Embryonic facial prominence (tissue), 1 donor: ENCODE results near the gene ACADS.
"Not testable (repeated sequence)": the region's sequence is repeated elsewhere in the genome, so short reads cannot be mapped to it uniquely, and the experiment has no call there.

Experiments
- DNase-seq: peaks from one replicate; pipeline ENCODE4 v3.0.0-alpha.2; 2016; ENCODE audit errors: extremely low spot score

The ACADS gene

DNA sequence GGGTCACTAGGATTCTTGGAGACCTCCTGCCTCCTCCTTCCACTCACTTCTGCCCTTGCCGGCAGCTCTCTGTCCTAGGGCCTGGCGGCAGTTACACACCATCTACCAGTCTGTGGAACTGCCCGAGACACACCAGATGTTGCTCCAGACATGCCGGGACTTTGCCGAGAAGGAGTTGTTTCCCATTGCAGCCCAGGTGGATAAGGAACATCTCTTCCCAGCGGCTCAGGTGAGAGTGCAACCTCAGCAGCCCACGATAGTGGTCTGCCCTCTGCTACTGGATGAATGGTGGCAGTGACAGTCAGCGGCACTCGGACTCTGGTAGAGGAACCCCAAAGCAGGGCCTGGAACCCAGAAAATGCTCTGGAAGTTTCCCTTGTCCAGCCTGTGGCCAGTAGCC is 1.3 kb downstream of the ACADS start:
- DNase-seq = no peak

DNA sequence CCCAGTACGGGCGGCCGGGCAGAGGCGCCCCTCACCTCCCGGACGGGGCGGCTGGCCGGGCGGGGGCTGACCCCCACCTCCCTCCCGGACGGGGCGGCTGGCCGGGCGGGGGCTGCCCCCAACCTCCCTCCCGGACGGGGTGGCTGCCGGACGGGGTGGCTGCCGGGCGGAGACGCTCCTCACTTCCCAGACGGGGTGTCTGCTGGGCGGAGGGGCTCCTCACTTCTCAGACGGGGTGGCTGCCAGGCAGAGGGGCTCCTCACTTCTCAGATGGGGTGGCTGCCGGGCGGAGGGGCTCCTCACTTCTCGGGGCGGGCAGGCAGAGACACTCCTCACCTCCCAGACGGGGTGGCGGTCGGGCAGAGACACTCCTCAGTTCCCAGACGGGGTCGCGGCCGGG is 6.6 kb downstream of the ACADS start:
- DNase-seq = not testable (repeated sequence)

DNA sequence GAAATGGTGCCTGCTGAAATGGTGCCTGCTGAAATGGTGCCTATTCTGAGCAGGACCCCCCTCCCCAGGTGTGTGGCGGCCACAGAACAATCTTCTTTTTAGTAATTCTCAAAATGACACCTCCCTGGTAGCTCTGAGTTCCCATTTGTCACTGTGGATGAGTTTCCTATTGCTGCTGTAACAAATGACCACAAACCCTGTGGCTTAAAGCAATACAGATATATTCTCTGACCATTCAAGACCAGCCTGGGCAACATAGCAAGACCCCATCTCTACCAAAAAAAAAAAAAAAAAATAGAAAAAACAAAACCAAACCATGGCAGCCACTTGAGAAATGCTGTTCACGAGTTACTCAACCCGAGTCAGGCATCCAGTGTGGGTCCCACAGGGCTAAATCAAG is 7.9 kb downstream of the ACADS start:
- no peak for DNase-seq

DNA sequence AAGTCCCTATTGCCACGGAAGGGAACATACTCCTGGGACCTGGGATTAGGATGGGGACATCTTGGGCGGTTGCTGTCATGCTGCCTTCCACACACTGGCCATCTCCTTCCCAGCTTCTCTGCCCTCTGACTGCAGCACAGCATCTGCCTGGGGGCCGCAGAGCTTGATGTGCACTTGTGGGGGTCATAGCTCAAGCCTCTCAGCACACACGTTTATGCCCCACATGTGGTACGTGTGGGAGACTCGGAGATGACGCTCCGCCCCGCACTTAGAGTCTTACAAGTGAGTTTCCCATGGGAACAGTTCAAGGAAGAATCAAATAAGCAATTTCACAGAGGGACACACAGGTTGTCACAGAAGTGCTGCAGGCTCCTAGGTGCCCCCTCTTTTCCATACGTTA is 8.6 kb downstream of the ACADS start:
- no peak for DNase-seq

DNA sequence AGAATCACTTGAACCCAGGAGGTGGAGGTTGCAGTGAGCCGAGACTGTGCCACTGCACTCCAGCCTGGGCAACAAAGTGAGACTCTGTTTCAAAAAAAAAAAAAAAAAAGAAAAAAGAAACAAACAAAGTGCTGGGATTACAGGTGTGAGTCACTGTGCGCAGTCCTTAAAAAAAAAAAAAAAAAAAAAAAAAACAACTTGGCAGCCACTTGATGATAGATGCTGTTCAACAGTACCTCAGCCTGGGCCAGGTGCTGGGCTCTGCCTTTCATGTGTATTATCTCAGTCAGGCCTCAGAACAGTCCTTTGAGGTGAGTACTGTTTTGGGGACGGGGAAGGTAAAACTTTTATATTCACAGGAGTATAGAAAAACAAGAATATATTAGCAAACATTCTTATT is 9.6 kb downstream of the ACADS start:
- no peak for DNase-seq

DNA sequence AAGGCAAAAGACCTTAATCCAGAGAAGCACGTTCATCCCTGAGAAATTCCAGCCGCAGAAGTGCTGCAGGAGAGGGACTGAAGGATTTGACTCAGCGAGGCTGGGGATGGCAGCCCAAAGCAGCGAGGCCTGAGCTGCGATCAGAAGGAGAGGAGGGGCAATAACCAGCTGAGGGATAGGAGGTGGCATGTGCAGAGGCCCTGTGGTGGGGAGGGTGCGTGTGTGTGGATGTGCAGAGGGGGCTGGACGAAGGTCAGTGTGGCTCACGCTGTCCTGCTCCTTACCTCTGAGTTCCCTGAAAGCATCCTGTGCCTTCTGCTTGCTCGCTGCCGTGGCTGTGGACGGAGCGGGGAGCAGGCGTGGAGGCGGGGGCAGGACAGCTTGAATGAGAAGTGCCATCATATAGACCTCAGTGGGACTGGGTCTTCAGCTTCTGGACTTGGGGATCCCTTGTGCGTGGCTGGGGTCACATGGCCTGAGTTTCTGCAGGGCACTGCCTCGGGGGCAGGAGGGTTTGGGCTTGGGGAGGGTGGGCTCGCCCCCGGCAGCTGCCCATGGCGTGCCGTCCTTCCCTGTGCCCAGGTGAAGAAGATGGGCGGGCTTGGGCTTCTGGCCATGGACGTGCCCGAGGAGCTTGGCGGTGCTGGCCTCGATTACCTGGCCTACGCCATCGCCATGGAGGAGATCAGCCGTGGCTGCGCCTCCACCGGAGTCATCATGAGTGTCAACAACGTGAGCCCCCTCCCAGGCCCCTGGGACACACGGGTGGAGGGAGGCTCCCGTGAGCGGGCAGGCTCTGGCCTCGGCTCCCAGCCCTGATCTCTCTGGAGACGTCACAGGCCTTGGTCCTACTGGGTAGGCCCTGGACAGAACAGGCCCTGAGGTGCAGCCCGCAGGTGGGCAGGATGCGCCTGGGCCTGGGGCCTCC is 11.0 kb downstream of the ACADS start:
- DNase-seq = no peak

DNA sequence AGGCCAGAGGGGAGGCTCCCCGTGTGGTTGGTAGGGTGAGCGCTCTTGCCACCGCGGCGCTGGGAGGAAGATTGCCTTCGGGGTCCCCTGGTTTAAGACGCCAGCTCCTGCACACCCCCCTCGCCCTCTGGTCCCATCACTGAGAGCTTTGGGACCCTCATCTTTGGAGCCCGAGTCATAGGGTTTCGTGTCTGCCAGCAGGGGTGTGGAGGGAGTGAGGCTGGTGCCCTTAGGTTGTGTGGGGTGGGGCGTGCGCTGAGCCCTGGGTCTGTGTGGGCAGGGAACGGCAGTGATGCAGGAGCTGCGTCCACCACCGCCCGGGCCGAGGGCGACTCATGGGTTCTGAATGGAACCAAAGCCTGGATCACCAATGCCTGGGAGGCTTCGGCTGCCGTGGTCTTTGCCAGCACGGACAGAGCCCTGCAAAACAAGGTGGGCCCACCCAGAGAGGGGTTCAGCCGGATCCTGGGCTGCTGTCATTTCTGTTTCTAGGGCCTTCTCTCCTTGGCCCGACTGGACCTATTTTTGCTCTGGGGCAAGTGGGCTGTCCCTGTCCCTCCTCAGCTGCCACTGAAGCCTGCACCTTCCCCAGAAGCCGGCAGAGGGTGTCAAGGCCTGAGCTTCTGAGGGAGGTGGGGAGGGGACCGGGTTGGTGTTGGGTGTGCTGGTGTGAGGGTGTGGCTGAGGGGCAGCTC is 12.1 kb downstream of the ACADS start:
- no peak for DNase-seq

DNA sequence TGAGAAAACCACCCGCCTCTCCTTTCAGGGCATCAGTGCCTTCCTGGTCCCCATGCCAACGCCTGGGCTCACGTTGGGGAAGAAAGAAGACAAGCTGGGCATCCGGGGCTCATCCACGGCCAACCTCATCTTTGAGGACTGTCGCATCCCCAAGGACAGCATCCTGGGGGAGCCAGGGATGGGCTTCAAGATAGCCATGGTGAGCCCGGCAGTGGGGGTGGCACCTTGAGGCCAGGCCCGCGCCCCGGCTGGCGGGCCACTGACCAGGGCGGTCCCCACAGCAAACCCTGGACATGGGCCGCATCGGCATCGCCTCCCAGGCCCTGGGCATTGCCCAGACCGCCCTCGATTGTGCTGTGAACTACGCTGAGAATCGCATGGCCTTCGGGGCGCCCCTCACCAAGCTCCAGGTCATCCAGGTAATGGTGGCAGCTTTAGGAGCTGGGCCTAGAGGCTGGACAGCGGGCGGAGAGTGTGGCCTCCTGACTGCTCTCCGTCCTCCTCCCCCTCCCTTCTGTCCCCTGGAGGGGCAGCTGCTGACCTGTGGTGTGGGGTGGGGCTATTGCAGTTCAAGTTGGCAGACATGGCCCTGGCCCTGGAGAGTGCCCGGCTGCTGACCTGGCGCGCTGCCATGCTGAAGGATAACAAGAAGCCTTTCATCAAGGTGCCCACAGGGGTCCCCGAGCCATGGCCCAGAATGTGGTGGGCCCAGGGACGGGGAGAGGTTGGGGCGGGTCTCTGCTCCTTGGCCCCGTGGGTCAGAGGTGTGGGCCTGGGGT is 12.8 kb downstream of the ACADS start:
- no peak for DNase-seq

DNA sequence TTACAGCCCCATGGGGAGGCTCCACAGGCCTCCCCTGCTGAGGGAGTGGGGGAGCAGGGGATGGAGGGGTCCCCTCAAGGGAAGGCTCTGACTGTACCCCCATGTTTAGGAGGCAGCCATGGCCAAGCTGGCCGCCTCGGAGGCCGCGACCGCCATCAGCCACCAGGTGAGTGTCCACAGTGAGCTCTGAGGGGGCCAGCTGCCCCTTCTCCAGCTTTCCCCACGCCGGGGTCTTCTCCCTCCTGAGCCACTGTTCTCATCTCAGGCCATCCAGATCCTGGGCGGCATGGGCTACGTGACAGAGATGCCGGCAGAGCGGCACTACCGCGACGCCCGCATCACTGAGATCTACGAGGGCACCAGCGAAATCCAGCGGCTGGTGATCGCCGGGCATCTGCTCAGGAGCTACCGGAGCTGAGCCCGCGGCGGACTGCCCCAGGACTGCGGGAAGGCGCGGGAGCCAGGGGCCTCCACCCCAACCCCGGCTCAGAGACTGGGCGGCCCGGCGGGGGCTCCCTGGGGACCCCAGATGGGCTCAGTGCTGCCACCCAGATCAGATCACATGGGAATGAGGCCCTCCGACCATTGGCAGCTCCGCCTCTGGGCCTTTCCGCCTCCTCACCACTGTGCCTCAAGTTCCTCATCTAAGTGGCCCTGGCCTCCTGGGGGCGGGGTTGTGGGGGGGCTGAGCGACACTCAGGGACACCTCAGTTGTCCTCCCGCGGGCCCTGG is 13.6 kb downstream of the ACADS start:
- no peak for DNase-seq

DNA sequence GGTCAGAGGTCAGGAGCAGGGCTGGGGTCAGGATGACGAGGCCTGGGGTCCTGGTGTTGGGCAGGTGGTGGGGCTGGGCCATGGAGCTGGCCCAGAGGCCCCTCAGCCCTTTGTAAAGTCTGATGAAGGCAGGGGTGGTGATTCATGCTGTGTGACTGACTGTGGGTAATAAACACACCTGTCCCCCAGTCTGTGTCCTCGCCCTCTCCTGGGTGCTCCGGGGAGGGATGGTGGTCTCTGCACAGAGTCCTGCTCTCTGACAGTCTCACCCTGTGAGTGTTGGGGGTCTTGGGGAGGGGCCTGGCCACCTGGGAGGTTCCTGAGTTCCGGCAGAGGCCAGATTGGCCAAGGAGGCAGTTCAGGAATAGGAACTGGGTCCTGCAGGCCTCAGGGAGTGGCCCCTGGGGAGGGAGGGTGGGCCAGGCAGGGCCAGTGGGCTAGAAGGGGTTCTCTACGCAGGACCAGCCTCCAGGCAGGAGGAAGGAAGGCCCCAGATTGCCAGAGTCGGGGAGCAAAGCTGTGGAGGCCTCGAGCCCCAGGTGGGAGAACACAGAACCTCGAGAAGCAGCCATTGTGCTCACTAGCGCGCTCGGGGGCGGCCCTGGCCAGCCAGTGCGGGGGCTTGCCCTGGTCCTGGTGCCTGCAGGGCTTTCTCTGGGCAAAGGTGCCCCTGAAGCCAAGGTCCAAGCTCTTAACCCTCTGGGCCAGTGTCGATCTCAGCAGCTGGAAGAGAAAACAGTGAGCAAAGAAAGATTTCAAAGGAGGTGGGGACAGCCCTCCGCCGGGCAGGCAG is 14.4 kb downstream of the ACADS start:
- DNase-seq = no peak

DNA sequence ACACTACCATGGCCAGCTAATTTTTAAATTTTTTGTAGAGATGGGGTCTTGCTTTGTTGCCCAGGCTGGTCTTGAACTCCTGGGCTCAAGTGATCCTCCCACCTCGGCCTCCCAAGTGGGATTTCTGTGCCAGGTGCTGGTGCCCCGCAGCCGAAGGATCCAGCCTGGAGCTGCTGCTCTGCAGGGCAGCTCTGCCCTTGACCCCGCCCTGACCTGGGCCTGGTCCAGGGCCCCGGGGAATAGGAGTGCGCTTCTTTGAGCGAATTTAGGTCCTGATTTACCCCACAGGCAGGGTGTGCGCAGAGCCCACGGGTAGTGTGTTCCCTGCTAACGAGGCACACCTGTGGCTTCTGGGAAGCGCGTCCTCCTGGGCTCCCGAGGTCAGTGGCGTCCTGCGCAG is 15.2 kb downstream of the ACADS start:
- DNase-seq = no peak

DNA sequence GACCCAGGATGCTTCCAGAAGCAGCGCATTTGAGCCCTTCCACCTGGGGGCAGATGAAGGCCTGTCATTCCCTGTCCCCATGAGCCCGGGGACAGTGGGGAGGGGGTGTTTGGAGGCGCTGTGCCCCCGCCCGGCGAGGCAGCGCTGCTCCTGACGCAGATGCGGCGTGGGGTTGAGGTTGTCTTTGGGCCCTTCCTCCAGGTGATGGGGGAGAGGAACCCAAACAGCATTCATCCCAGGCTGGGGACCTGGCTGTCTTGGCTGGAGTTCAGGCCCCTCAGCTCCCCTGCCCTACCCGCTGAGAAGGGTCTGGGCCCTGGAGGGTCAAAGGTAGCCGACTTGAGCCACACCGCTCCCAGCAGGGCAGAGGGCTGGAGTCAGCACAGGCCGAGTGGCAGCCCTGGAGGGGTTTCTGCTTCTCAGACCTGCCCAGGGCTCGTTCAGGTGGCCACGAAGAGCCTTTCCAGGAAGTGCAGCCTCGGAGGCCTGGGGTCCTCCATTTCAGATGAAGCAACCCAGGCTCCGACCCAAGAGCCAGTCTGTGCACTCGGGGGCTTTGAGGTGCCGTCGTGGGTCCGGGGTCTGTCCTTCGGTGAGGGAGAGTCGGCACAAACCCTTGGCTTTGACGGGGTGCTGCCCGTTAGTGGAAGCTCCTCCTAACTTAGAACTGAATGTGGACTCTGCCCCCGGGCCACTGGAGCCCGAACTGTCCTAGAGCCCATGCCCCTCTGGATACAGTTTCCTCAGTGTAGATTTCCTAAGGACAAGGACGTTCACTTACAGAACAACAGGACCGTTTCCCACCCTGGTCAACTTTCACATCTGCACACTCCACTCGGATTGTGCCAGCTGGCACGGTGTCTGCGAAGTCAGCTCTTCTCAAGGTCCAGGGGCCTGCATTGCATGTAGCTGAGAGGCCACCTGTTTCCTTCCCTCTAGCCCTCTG is 16.1 kb downstream of the ACADS start:
- DNase-seq = no peak

DNA sequence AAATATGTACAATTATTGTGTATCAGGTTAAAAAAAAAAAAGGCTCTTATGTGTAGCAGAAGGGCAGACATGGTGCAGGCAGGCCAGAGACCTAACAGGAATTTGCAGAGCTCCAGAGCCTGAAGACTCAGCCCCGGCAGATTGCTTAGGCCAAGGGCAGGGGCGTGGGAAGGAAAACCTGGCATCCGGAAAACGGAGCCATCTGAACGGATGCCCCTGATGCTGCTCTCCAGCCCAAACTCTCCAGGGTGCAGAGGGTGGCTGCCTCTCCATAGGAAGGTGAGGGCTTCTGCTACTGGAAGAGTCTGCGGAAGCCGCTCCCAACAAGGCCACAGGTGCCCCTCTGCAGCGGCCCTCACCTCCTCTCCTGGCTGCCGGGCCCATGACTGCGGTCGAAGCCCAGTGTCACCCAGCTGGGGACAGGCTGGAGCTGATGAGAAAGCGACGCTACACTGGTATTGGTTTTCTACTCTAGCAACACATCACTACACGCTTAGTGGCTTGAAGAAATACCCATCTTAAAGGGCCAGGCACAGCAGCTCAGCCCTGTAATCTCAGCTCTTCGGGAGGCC is 19.4 kb downstream of the ACADS start:
- no peak for DNase-seq

DNA sequence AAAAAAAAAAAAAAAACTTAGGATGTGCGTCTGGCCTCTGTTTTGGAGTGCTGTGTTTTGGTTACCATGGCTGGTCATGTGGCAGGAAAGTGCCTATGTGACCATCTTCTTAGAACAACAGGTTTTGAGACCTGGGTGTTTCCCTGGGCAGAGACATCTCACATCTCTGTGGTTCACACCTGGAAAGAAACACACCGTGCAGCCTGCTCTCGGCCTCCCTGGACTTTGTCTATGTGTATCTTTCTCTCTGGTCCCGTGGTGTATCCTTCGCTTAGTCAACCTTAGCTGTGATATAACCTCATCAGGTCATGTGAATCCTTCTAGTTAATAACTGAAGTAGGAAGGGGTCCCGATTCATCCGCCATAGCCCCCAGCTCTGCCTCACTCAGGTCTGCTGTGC is 22.6 kb downstream of the ACADS start:
- no peak for DNase-seq

DNA sequence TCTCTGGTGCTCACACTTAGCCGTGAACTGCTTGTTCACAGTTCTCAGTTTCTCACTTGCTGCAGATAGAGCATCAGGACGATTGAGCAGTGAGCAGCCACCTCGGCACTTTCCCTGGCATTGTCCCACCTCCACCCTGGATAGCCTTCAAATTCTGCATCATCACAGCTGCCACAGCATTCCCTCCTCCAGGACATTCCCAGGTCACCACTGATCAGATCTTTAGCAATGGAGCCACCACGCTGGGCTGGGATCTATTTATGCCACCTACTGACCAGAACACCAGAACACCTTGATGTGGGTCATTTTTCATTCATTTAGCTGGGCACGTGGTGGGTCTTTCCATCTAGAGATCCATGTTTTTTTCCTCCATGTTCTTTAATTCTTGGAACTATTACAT is 23.6 kb downstream of the ACADS start:
- no peak for DNase-seq

DNA sequence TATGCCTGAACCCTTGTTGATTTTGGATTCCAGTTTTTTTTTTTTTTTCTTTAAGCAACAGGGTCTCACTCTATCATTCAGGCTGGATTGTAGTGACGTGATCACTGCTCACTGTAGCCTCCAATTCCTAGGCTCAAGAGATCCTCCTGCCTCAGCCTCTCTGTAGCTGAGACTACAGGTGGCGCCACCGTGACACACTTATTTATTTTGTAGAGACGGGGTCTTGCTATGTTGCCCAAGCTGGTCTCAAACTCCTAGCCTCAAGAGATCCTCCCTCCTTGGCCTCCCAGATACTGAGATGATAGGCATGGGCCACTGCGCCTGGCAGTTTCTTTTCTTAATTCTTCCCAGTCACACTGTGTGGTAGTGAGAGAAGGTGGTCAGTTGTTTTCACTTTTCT is 25.2 kb downstream of the ACADS start:
- DNase-seq = no peak

DNA sequence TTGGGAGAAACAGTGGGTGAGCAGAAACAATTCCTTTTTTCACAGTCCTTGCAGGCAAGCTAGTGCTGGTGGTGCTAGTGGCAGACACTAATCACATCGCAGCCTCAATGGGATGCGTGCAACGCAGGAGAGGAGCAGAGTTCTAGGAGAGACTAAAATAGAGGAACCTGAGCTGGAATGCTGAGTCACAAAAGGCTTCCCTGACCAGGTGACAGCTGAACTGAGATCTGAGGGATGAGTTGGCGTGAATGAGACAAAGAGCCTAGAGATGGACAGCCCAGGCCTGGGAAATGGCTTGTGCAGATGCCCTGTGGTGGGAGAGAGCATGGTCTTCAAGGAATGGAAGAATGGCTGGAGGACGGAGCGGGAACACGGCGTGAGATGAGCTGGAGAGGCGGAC is 25.8 kb downstream of the ACADS start:
- no peak for DNase-seq

DNA sequence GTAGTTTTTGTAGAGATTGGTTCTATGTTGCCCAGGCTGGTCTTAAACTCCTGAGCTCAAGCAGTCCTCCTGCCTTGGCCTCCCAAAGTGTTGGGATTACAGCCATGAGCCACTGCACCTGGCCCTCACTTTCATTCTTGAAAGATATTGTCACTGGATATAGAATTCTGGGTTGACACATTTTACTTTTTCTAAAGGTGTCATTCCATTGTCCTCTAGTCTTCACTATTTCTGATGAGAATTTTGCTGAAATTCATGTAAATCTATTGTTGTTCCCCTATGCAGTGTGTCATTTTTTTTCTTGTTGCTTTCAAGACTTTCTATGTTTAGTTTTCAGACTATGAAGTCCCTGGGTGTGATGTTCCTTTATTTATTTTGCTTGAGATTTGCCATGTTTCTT is 29.2 kb downstream of the ACADS start:
- no peak for DNase-seq

DNA sequence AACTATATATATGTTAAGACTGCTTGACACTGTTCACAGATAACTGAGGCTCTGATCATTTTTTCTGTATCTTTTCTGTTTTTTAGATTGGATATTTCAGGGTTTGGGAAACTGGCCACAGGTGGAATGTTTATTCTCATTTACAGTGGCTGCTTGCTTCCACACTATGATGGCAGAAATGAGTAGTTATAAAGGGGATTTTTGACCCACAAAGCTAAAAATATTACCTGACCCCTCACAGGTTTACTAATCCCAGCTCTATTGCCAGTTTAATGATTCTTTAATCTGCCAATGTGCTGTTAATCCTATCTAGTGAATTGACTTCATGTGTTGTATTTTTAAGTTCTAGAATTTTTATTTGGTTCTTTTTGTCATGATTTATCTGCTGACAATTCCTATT is 29.6 kb downstream of the ACADS start:
- no peak for DNase-seq
